GM18505 (cell line): Measurements from ENCODE around the gene ZNF383.
"Not testable (repeated sequence)": the region's sequence is repeated elsewhere in the genome, so short reads cannot be mapped to it uniquely, and the experiment has no call there.

Experiments
- ATAC-seq: cut with Tn5 transposase; IDR thresholded peaks from one replicate; pipeline ENCODE4 v1.9.1; 2021; ENCODE audit not compliant: unreplicated experiment
- POLR2A ChIP-seq: IDR thresholded peaks from 4 replicates; pipeline ENCODE4 v1.6.1; 2011; ENCODE audit warnings: borderline replicate concordance; ENCODE audit not compliant: insufficient read depth, insufficient read length; ENCODE audit errors: extremely low read depth

ZNF383 gene

GRCh38 chr19:37217775-37218591 is at the start of gene ZNF383:
Gene ZNF383 (plus strand): TSS chr19:37218214. CDS start chr19:37230454, 12,240 bp downstream.
- peak; percentile 91 for ATAC-seq
- TF ChIP-seq POLR2A: peak; percentile 72

- TF ChIP-seq POLR2A: peak; percentile 71
- ATAC-seq: peak; percentile 99
These were observed 45.3 kb upstream of the ZNF383 start, which contains the start of gene ZNF585A for GRCh38 chr19:37172368-37173366. Gene ZNF585A (minus strand): TSS chr19:37172695. CDS start chr19:37169910, 2,785 bp downstream.

GRCh38 chr19:37186071-37186470 is 31.9 kb upstream of the ZNF383 start:
- ATAC-seq: not testable (repeated sequence)

GRCh38 chr19:37195248-37195647 is 22.8 kb upstream of the ZNF383 start:
- ATAC-seq: not testable (repeated sequence)

GRCh38 chr19:37197115-37197514 is 20.9 kb upstream of the ZNF383 start:
- not testable (repeated sequence) for ATAC-seq

GRCh38 chr19:37197768-37198167 is 20.2 kb upstream of the ZNF383 start:
- TF ChIP-seq POLR2A: no peak
- ATAC-seq: no peak

- no peak for TF ChIP-seq POLR2A
- ATAC-seq: no peak
These were observed 587 bp upstream of the ZNF383 start for GRCh38 chr19:37217480-37217774.

GRCh38 chr19:37218592-37218935 is 550 bp downstream of the ZNF383 start:
- no peak for ATAC-seq
- TF ChIP-seq POLR2A: no peak

GRCh38 chr19:37220383-37220782 is 2.4 kb downstream of the ZNF383 start:
- no peak for TF ChIP-seq POLR2A
- ATAC-seq: no peak

- no peak for TF ChIP-seq POLR2A
- ATAC-seq: no peak
These were observed 3.1 kb downstream of the ZNF383 start for GRCh38 chr19:37221136-37221535.

GRCh38 chr19:37226248-37226647 is 8.2 kb downstream of the ZNF383 start:
- ATAC-seq: no peak
- TF ChIP-seq POLR2A: no peak

GRCh38 chr19:37227996-37228395 is 10.0 kb downstream of the ZNF383 start:
- no peak for TF ChIP-seq POLR2A
- no peak for ATAC-seq

- TF ChIP-seq POLR2A: no peak
- ATAC-seq: no peak
These were observed 25.2 kb downstream of the ZNF383 start for GRCh38 chr19:37243206-37243632.
